Transverse colon (tissue), 4 donors: ENCODE results near the gene PLAAT1.

Source experiments
- POLR2A ChIP-seq: fragments of 450-650 bp; IDR thresholded peaks from one replicate; pipeline ENCODE4 v1.6.1; 2016; ENCODE audit warnings: antibody characterized with exemption, mild to moderate bottlenecking, moderate library complexity
- POLR2AphosphoS5 ChIP-seq, 3 donors: sonication (generic); formaldehyde crosslinking; IDR thresholded peaks; one replicate each; pipeline ENCODE4 v1.6.1; 2016; ENCODE audit warnings: antibody characterized with exemption in 3 of 3
- TF ChIP-seq, protein P1 (sequence below), 5 experiments: fragments of 200-600 bp in 3 of 5; fragments of 450-650 bp in 2 of 5; sonication (generic) in 3 of 5; IDR thresholded peaks; 1 replicate in 2 of 5; 2 replicates in 3 of 5; pipeline ENCODE4 v1.5.1; 2016 to 2017; ENCODE audit warnings: antibody characterized with exemption in 5 of 5, inconsistent platforms in 3 of 5, mild to moderate bottlenecking in 2 of 5, moderate library complexity in 1 of 5

DNA sequence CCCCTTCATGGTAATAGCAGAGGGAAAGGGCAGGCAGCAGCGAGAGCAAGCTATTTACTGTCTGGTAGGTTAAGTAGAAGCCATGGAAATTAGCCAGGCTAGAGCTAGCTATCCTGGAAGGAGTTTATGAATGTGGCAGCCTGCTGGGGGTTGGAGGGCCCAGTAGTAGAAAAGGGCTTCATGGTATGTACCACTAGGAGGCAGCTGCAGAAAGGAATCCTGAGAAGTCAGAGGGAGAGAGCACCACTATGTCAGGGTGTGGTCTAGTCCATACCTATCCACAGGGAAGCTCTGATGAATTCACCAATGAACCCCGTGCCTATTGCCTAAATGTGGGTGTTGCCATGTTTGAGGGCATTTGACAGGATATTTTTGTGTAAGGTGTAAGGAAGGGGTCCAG, 55.0 kb downstream of the PLAAT1 start:
- TF ChIP-seq POLR2A (no peak), POLR2AphosphoS5 (IDR thresholded peaks at IDR 0.05) (no peak)
- TF ChIP-seq, protein P1, sequence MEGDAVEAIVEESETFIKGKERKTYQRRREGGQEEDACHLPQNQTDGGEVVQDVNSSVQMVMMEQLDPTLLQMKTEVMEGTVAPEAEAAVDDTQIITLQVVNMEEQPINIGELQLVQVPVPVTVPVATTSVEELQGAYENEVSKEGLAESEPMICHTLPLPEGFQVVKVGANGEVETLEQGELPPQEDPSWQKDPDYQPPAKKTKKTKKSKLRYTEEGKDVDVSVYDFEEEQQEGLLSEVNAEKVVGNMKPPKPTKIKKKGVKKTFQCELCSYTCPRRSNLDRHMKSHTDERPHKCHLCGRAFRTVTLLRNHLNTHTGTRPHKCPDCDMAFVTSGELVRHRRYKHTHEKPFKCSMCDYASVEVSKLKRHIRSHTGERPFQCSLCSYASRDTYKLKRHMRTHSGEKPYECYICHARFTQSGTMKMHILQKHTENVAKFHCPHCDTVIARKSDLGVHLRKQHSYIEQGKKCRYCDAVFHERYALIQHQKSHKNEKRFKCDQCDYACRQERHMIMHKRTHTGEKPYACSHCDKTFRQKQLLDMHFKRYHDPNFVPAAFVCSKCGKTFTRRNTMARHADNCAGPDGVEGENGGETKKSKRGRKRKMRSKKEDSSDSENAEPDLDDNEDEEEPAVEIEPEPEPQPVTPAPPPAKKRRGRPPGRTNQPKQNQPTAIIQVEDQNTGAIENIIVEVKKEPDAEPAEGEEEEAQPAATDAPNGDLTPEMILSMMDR (IDR thresholded peaks at IDR 0.05) = no peak
